Measurements from ENCODE around the gene SNX18. TPM values are rescaled to one million over a fixed set of nuclear protein-coding genes. Genes with fewer than 3 reads are reported as not detected.

The SNX18 gene
- polyA plus RNA-seq, 1 donor (not counting 4 experiments of a cell fraction or from before 2014, with no cell fraction given) = 7.4 TPM

DNA sequence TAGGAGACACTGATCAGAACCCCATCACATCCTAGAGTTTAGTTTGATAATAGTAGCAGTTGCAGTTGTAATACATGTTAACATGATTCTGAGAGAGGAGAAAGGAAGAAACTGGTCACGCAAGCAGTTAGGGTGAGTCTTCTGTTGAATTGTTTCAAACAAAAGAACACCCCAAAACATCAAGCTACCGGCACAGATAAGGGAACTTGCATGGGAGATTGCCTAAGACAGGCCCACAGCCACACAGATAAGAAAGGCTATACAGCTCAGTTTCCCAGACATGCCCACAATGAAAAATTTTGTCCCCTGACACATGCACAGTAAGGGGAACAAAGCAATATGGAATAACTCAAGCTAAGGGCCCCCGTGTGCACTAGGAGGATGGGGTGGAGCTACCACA is 46.2 kb upstream of the SNX18 start:
- no peaks in the 10 kb centered on the region for H3K9me1 ChIP-seq (ENCODE audit: control insufficient read depth, extremely low read depth, insufficient read depth, low read length)
- no peaks in the 10 kb centered on the region for H4K20me1 ChIP-seq (ENCODE audit: control insufficient read depth, extremely low read depth, insufficient read depth, low read length)
- H3K79me2 ChIP-seq (ENCODE audit: control insufficient read depth, insufficient read depth, low read length) = no peaks in the 10 kb centered on the region
- H3K4me2 ChIP-seq (ENCODE audit: control insufficient read depth, extremely low read depth, insufficient read depth, low read depth, low read length) = no peak overlapping the region
- H3K27ac ChIP-seq (ENCODE audit: control insufficient read depth, insufficient read depth, low read length) = no peak overlapping the region
- H3K27me3 ChIP-seq (ENCODE audit: control insufficient read depth, extremely low read depth, insufficient read depth, low read length) = no peaks in the 10 kb centered on the region
- H2AFZ ChIP-seq (ENCODE audit: control insufficient read depth, low read length) = no peak overlapping the region
- FAIRE-seq (no peak), DNase-seq (ENCODE audit: low read depth, low spot score) (no peak)
- H3K9me3 ChIP-seq (ENCODE audit: control insufficient read depth, low read depth, low read length) = no peaks in the 10 kb centered on the region
- dilution Hi-C loops (cut with MboI; ENCODE audit: extremely low pct_ligation_motif_present, low sequenced_read_pairs) = no loop called here
- no peak overlapping the region for H3K9ac ChIP-seq (ENCODE audit: control insufficient read depth, extremely low read depth, insufficient read depth, low read length)
- H3K4me1 ChIP-seq (ENCODE audit: control insufficient read depth, extremely low read depth, insufficient read depth, low read length) = no peaks in the 10 kb centered on the region
- no peaks in the 10 kb centered on the region for H3K36me3 ChIP-seq (ENCODE audit: control insufficient read depth in 2 of 2, extremely low read depth in 1 of 2, insufficient read depth in 2 of 2, low read length in 2 of 2)
- TF ChIP-seq EZH2 (IDR thresholded peaks at IDR 0.05; ENCODE audit: low read length) = no peak
- TF ChIP-seq, protein P1, sequence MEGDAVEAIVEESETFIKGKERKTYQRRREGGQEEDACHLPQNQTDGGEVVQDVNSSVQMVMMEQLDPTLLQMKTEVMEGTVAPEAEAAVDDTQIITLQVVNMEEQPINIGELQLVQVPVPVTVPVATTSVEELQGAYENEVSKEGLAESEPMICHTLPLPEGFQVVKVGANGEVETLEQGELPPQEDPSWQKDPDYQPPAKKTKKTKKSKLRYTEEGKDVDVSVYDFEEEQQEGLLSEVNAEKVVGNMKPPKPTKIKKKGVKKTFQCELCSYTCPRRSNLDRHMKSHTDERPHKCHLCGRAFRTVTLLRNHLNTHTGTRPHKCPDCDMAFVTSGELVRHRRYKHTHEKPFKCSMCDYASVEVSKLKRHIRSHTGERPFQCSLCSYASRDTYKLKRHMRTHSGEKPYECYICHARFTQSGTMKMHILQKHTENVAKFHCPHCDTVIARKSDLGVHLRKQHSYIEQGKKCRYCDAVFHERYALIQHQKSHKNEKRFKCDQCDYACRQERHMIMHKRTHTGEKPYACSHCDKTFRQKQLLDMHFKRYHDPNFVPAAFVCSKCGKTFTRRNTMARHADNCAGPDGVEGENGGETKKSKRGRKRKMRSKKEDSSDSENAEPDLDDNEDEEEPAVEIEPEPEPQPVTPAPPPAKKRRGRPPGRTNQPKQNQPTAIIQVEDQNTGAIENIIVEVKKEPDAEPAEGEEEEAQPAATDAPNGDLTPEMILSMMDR (optimal IDR thresholded peaks at IDR 0.05 in 1 of 3, IDR thresholded peaks at IDR 0.05 in 1 of 3, conservative IDR thresholded peaks at IDR 0.05 in 1 of 3; ENCODE audit: extremely low read depth in 1 of 3, insufficient read depth in 2 of 3, low read length in 3 of 3) = no peak
- H3K4me3 ChIP-seq (ENCODE audit: control insufficient read depth in 2 of 3, extremely low read depth in 1 of 3, insufficient read depth in 2 of 3, low read depth in 1 of 3, low read length in 3 of 3) = no peak overlapping the region

GRCh38 chr5:54476682-54477081 is 40.9 kb upstream of the SNX18 start:
- Histone ChIP-seq H3K4me1 (ENCODE audit: control insufficient read depth, extremely low read depth, insufficient read depth, low read length) (peaks cover 2% of the 10 kb centered on the region), H3K36me3 (ENCODE audit: control insufficient read depth in 2 of 2, extremely low read depth in 1 of 2, insufficient read depth in 2 of 2, low read length in 2 of 2) (no peaks in the 10 kb centered on the region), H3K27ac (ENCODE audit: control insufficient read depth, insufficient read depth, low read length) (no peak overlapping the region), H2AFZ (ENCODE audit: control insufficient read depth, low read length) (no peak overlapping the region), H3K4me3 (ENCODE audit: control insufficient read depth in 2 of 3, extremely low read depth in 1 of 3, insufficient read depth in 2 of 3, low read depth in 1 of 3, low read length in 3 of 3) (no peak overlapping the region), H3K9me3 (ENCODE audit: control insufficient read depth, low read depth, low read length) (no peaks in the 10 kb centered on the region), H3K27me3 (ENCODE audit: control insufficient read depth, extremely low read depth, insufficient read depth, low read length) (no peaks in the 10 kb centered on the region), H3K9ac (ENCODE audit: control insufficient read depth, extremely low read depth, insufficient read depth, low read length) (no peak overlapping the region), H4K20me1 (ENCODE audit: control insufficient read depth, extremely low read depth, insufficient read depth, low read length) (no peaks in the 10 kb centered on the region), H3K4me2 (ENCODE audit: control insufficient read depth, extremely low read depth, insufficient read depth, low read depth, low read length) (no peak overlapping the region), H3K9me1 (ENCODE audit: control insufficient read depth, extremely low read depth, insufficient read depth, low read length) (no peaks in the 10 kb centered on the region), H3K79me2 (ENCODE audit: control insufficient read depth, insufficient read depth, low read length) (no peaks in the 10 kb centered on the region)
- no peak for FAIRE-seq
- dilution Hi-C loops (cut with MboI; ENCODE audit: extremely low pct_ligation_motif_present, low sequenced_read_pairs) = no loop called here
- no peak for DNase-seq (ENCODE audit: low read depth, low spot score)
- TF ChIP-seq, protein P1 (optimal IDR thresholded peaks at IDR 0.05 in 1 of 3, IDR thresholded peaks at IDR 0.05 in 1 of 3, conservative IDR thresholded peaks at IDR 0.05 in 1 of 3; ENCODE audit: extremely low read depth in 1 of 3, insufficient read depth in 2 of 3, low read length in 3 of 3) = no peak
- no peak for TF ChIP-seq EZH2 (IDR thresholded peaks at IDR 0.05; ENCODE audit: low read length)

Data from keratinocyte (primary cell).